HG03064 (cell line): ENCODE measurements around the gene RETREG3.
"Not testable (repeated sequence)": the region's sequence is repeated elsewhere in the genome, so short reads cannot be mapped to it uniquely, and the experiment has no call there.

Experiments used
- ATAC-seq: cut with Tn5 transposase; IDR thresholded peaks from one replicate; pipeline ENCODE4 v1.9.1; 2021; ENCODE audit warnings: low read depth; ENCODE audit not compliant: unreplicated experiment

The RETREG3 gene

DNA sequence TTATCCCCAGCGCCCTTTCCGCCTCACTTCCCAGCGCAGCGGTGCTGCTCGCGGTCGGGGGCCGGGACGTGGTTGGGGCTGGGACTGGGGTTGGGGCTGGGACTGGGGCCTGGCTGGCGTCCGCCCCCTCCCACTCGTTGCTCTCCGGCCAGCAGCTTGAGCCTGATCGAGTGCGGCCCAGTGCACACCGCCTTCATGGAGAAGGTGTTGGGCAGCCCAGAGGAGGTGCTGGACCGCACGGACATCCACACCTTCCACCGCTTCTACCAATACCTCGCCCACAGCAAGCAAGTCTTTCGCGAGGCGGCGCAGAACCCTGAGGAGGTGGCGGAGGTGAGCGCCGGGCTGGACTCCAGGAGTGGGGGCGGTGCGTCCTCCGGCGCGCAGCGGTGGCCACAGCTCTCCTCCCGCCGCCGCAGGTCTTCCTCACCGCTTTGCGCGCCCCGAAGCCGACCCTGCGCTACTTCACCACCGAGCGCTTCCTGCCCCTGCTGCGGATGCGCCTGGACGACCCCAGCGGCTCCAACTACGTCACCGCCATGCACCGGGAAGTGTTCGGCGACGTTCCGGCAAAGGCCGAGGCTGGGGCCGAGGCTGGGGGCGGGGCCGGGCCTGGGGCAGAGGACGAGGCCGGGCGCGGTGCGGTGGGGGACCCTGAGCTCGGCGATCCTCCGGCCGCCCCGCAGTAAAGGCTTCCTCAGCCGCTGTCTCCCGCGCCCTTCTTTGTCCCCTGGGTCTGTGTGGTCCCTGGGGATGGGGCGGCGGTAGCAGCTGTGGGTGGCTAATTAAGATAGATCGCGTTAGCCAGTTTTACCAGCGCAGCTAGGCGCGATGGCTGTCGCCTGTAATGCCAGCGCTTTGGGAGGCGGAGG lies 54.7 kb downstream of the RETREG3 start:
- ATAC-seq = peak; percentile 58

DNA sequence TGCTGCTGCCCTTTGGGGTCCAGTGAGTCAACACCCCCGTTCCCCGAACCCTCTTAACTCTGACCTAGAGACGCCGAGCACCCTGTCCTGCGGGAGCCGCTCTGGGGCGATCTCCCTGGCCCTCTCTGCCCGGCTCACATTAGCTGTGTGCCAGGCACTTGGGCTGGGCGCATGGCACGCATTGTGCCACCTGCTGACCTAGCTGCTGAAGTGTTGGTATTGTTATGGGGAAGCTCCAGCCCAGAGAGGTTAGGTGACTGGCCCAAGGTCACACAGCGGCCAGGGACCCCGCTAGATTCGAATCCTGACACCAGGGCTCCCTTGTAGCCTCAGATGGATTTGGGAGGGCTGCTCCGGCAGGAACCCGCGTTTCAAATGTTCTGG lies 55.3 kb downstream of the RETREG3 start:
- no peak for ATAC-seq

DNA sequence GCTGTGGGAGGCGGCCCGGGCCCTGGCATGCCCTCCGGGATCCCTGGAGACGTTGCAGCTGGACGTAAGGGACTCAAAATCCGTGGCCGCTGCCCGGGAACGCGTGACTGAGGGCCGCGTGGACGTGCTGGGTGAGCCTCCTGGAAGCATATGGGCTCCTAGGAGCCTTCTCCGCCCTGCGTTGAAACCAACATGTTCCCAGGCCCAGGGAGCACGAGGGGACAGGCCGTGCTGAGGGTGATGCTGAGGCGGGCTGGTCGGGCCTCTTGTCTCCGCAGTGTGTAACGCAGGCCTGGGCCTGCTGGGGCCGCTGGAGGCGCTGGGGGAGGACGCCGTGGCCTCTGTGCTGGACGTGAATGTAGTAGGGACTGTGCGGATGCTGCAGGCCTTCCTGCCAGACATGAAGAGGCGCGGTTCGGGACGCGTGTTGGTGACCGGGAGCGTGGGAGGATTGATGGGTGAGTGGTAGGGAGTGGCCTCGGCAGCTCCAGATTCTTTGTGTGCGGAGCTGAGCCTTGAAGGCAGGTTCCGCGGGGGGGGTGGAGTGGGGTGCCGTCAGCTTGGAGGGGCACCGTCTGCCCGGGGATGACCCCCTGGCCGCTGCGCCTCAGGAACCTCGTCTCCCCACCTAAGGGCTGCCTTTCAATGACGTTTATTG lies 55.9 kb downstream of the RETREG3 start:
- no peak for ATAC-seq

DNA sequence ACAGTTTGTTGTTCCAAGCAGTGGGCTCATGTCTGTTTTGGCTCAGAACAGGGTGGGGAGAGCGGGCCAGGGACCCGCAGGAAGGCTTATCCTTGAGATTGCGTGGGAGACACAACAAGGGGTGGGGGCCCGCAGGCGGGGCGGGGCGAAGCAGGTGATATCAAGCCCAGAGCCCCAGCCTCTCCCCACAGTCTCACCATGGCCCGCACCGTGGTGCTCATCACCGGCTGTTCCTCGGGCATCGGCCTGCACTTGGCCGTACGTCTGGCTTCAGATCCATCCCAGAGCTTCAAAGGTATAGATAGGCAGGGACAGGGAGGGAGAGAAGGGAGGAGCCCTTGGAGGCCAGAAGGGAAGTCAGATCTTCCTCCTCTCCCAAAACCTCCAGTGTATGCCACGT lies 56.4 kb downstream of the RETREG3 start, which contains the start of gene HSD17B1:
Gene HSD17B1, plus strand, starts transcription at position 188 of the 400 bp plus-strand sequence. Its CDS starts 11 bp downstream, at position 199.
- ATAC-seq = not testable (repeated sequence)

DNA sequence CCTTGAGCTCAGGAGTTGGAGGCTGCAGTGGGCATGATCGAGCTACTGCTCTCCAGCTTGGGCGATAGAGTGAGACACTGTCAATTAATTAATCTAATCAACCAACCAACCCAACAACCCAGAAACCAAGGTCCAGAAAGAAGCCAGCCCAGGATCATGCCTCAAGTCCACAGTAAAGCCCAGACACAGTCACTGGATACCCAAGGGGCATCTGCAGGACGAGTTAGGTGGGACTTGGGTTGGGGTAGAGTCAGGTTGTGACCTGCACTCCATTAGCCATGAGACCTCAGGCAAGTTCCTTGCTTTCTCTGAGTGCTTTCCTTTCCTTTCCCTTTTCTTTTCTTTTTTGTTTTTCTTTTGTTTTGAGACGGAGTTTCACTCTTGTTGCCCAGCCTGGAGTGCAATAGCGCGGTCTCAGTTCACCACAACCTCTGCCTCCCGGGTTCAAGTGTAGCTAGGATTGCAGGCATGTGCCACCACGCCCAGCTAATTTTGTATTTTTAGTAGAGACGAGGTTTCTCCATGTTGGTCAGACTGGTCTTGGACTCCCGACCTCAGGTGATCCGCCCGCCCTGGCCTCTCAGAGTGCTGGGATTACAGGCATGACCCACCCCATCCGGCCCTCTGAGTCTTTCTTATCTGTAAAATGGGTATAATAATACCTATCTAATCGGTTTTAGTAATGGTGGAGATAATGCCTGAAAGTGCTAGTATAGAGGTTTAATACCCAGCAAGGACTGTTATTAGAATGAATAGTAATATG lies 60.0 kb downstream of the RETREG3 start:
- no peak for ATAC-seq

GRCh38 chr17:42548070-42548837 lies 60.9 kb downstream of the RETREG3 start:
- no peak for ATAC-seq

DNA sequence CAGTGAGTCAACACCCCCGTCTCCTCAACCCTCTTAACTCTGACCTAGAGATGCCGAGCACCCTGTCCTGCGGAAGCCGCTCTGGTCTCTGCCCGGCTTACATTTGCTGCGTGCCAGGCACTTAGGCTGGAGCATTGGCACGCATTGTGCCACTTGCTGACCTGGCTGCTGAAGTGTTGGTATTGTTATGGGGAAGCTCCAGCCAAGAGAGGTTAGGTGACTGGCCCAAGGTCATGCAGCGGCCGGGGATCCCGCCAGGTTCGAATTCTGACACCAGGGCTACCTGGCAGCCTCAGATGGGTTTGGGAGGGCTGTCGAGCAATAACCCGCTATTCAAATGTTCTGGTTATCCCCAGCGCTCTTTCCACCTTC lies 61.5 kb downstream of the RETREG3 start:
- no peak for ATAC-seq

DNA sequence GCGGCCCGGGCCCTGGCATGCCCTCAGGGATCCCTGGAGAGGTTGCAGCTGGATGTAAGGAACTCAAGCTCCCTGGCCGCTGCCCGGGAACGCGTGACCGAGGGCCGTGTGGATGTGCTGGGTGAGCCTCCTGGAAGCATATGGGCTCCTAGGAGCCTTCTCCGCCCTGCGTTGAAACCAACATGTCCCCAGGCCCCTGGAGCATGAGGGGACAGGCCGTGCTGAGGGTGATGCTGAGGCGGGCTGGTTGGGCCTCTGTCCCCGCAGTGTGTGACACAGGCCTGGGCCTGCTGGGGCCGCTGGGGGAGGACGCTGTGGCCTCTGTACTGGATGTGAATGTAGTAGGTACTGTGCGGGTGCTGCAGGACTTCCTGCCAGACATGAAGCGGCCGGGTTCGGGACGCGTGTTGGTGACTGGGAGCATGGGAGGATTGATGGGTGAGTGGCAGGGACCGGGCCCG lies 62.1 kb downstream of the RETREG3 start:
- no peak for ATAC-seq

DNA sequence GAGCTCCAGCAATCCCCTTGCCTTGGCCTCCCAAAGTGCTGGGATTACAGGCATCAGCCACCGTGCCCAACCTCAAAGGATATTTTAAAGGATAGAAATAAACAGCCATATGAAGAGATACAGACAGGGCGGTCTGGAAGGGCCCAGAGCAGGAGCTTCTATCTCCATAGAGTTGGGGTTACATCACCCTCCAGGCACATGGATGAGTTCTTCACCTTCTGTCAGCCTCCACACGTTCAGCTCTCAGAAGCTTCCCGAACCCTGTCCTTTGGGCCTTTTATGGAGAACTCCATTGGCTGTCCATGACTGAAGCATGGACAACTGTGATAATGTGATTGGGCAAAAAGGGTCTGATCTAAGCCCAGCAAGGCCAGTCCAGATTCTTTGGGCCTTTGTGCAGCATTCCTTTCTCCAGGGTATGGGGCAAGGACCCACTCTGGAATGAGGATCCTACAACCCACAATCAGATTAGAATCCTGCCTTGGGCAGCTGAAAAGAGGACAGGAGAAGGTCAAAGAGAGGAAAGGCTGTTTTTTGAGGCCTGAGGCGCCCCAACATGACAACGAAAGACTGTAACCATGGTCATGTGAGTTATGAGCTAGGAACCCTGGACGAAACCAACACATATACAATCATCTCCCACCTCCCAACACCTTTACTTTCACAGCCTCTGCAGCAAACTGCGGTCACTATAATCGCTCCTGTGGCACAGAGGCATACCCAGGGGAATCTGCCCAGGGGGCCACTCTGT lies 63.2 kb downstream of the RETREG3 start:
- not testable (repeated sequence) for ATAC-seq

- no peak for ATAC-seq
Measured at GRCh38 chr17:42544874-42545283, 64.3 kb downstream of the RETREG3 start.

DNA sequence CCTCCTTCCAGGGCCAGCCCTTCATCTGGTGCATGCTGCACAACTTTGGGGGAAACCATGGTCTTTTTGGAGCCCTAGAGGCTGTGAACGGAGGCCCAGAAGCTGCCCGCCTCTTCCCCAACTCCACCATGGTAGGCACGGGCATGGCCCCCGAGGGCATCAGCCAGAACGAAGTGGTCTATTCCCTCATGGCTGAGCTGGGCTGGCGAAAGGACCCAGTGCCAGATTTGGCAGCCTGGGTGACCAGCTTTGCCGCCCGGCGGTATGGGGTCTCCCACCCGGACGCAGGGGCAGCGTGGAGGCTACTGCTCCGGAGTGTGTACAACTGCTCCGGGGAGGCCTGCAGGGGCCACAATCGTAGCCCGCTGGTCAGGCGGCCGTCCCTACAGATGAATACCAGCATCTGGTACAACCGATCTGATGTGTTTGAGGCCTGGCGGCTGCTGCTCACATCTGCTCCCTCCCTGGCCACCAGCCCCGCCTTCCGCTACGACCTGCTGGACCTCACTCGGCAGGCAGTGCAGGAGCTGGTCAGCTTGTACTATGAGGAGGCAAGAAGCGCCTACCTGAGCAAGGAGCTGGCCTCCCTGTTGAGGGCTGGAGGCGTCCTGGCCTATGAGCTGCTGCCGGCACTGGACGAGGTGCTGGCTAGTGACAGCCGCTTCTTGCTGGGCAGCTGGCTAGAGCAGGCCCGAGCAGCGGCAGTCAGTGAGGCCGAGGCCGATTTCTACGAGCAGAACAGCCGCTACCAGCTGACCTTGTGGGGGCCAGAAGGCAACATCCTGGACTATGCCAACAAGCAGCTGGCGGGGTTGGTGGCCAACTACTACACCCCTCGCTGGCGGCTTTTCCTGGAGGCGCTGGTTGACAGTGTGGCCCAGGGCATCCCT lies 65.7 kb downstream of the RETREG3 start:
- no peak for ATAC-seq

DNA sequence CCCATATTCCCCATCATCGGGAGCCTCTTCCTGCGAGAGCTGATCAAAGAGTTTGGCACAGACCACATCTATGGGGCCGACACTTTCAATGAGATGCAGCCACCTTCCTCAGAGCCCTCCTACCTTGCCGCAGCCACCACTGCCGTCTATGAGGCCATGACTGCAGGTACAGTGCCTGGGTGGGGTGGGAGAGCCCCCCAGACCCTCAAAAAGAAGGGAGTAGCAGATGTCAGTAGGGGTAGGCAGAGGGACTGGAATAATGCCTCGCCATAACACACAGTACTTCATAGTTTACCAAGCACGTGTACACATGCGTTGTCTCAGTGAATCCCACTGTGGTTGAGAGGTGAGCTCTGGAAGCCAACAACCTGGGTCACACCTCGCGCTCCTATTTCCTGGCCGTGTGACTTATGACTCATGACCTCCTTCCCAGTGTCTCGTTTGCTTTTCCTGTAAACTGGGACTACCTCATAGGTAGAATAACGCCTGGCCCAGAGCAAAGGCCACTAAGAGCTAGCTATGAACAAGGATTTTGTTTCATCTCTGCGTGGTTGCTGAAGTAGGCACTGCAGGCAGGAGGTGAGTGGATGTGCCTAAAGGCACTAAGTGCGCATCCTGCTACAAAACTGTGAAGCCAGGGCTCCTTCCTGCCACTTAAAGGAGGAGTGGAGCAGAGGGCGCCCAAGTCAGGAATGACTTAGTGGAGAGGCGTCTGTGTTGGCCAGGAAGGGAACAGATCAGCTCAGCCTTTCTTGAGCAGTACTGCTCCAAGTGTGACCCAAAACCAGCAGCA lies 67.9 kb downstream of the RETREG3 start:
- no peak for ATAC-seq

DNA sequence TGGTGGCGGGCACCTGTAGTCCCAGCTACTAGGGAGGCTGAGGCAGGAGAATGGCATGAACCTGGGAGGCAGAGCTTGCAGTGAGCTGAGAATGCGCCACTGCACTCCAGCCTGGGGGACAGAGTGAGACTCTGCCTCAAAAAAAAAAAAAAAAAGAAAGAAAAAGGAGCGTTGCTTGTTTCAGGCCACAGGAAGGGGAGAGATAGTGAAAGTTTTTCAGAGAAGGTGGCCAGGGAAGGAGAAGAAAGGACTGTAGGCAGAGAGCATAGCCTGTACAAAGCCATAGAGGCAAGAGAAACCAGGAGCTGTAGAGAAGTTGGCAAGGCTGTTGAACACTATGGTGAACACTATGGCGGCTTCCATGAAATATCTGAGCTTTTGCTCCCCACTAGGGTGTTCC lies 68.6 kb downstream of the RETREG3 start:
- ATAC-seq = not testable (repeated sequence)

DNA sequence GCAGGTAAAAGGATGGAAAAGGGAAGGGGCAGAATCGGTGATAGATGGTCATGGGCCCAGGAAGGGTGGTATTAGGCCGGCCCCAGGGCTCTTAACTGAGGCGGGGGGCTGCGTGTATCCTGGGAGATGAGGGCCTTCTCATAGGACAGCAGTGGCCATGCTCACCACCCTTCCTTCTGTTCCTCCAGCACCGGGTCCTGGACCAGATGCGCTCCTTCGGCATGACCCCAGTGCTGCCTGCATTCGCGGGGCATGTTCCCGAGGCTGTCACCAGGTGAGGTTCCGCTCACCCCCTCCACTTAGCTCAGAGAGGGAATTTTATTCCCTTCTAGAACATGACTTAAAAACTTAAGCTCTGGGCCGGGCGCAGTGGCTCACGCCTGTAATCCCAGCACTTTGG lies 70.7 kb downstream of the RETREG3 start:
- no peak for ATAC-seq

- no peak for ATAC-seq
Measured at GRCh38 chr17:42537826-42538451, 71.2 kb downstream of the RETREG3 start.

DNA sequence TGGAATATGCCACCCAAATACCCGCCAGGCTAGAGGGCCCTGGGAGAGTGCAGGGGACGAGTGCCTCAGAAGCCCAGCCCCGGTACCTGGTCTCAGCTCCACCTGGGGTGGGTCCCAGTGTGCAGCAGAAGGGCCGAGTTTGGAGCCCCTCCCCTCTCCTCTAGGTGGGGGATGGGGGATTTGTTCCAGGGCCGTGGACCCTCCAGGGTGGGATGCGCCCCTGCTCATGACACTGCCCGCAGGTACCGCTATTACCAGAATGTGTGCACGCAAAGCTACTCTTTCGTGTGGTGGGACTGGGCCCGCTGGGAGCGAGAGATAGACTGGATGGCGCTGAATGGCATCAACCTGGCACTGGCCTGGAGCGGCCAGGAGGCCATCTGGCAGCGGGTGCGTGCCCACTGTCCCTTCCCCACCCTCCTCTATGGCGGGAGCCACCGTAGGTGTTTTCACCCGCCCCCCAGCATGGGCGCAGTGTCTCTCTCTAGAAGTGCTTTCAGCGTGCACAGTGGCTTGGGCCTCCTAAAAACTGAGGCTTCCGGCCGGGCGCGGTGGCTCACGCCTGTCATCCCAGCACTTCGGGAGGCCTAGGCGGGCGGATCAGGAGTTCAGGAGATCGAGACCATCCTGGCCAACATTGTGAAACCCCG lies 71.9 kb downstream of the RETREG3 start:
- no peak for ATAC-seq
